HepG2 (cell line): ENCODE results near the gene KAZALD1. TPM values are rescaled to one million over a fixed set of nuclear protein-coding genes. Genes with fewer than 3 reads are reported as not detected.

Source experiments
- HMG20A ChIP-seq: IDR thresholded peaks from 2 replicates; pipeline ENCODE4 v1.6.1; 2016; ENCODE audit warnings: borderline replicate concordance
- KMT2A ChIP-seq: sonication (generic); formaldehyde crosslinking; IDR thresholded peaks from 2 replicates; pipeline ENCODE4 v1.4.0; 2020; ENCODE audit warnings: missing genetic modification reagents
- POLR2AphosphoS2 ChIP-seq: IDR thresholded peaks from 2 replicates; pipeline ENCODE4 v1.6.1; 2011; ENCODE audit warnings: low read depth, low read length, improper control_type of control experiment
- RFXAP ChIP-seq: sonication (generic); formaldehyde crosslinking; IDR thresholded peaks from 2 replicates; pipeline ENCODE4 v1.4.0; 2020; ENCODE audit warnings: missing genetic modification reagents, borderline replicate concordance
- SP1 ChIP-seq, 2 experiments: fragments of 450-650 bp in 1 of 2; sonication (generic) in 1 of 2; formaldehyde crosslinking in 1 of 2; IDR thresholded peaks; 2 replicates each; pipeline versions ENCODE4 v1.4.0 to v1.6.1; 2016 to 2020; ENCODE audit warnings: missing genetic modification reagents in 1 of 2
- TCF12 ChIP-seq, 2 experiments: fragments of 450-650 bp in 1 of 2; sonication (generic) in 1 of 2; formaldehyde crosslinking in 1 of 2; IDR thresholded peaks; 2 replicates each; pipeline versions ENCODE4 v1.6.1 to v1.8.0; 2017 to 2022; ENCODE audit warnings: antibody characterized with exemption in 1 of 2, mild to moderate bottlenecking in 1 of 2, missing genetic modification reagents in 1 of 2, moderate library complexity in 1 of 2
- ZNF160 ChIP-seq: sonication (generic); formaldehyde crosslinking; IDR thresholded peaks from 2 replicates; pipeline ENCODE4 v1.8.0; 2022; ENCODE audit warnings: mild to moderate bottlenecking, inconsistent platforms, missing genetic modification reagents
- ZNF598 ChIP-seq: sonication (generic); formaldehyde crosslinking; IDR thresholded peaks from 2 replicates; pipeline ENCODE4 v1.5.1; 2020; ENCODE audit warnings: mild to moderate bottlenecking, missing genetic modification reagents, borderline replicate concordance
- ZNF614 ChIP-seq: IDR thresholded peaks from 2 replicates; pipeline ENCODE4 v1.6.1; 2018; ENCODE audit warnings: missing biosample characterization, missing genetic modification reagents, inconsistent platforms, borderline replicate concordance
- ZNF737 ChIP-seq: sonication (generic); formaldehyde crosslinking; IDR thresholded peaks from 2 replicates; pipeline ENCODE4 v1.5.0; 2020; ENCODE audit warnings: missing genetic modification reagents, mild to moderate bottlenecking, borderline replicate concordance
- ZNF746 ChIP-seq: sonication (generic); formaldehyde crosslinking; IDR thresholded peaks from 2 replicates; pipeline ENCODE4 v1.8.0; 2022; ENCODE audit warnings: mild to moderate bottlenecking, missing genetic modification reagents
- polyA plus RNA-seq, 8 experiments: library from polyadenylated mRNA; depleted of rRNA in 3 of 8; stranded (reverse) in 7 of 8; unstranded in 1 of 8; fragments of >200 nt; fragmentation: Illumina TruSeq in 4 of 8; extraction: Trizol in 4 of 8; gene quantifications; 2 replicates each; pipeline versions ENCODE4 v1.2.1 to v1.2.3, GENCODE V29; 2011 to 2016; ENCODE audit warnings: low read depth in 4 of 8, missing spikeins in 1 of 8, mixed read lengths in 1 of 8; ENCODE audit not compliant: insufficient read depth in 1 of 8
- total RNA-seq, 5 experiments: library from RNA; depleted of rRNA; stranded (reverse); fragments of >200 nt; fragmentation: Illumina TruSeq; extraction: Trizol; gene quantifications; 2 replicates each; pipeline ENCODE4 v1.2.3, GENCODE V29; 2016; ENCODE audit warnings: low read depth in 1 of 5
- TF ChIP-seq, protein P1 (sequence below): sonication (generic); formaldehyde crosslinking; IDR thresholded peaks from 2 replicates; pipeline ENCODE4 v1.4.0; 2020; ENCODE audit warnings: missing genetic modification reagents
- TF ChIP-seq, protein P2 (sequence below): sonication (generic); formaldehyde crosslinking; IDR thresholded peaks from 2 replicates; pipeline ENCODE4 v1.4.0; 2020; ENCODE audit warnings: missing genetic modification reagents, borderline replicate concordance
- TF ChIP-seq, protein P3 (sequence below): sonication (generic); formaldehyde crosslinking; IDR thresholded peaks from 2 replicates; pipeline ENCODE4 v1.8.0; 2023; ENCODE audit warnings: mild to moderate bottlenecking, missing genetic modification reagents
- TF ChIP-seq, protein P4 (sequence below): IDR thresholded peaks from 2 replicates; pipeline ENCODE4 v1.6.1; 2016; ENCODE audit warnings: missing compliant biosample characterization, missing genetic modification reagents, borderline replicate concordance
- TF ChIP-seq, protein P5 (sequence below): sonication (generic); formaldehyde crosslinking; IDR thresholded peaks from 2 replicates; pipeline ENCODE4 v1.4.0; 2020; ENCODE audit warnings: mild to moderate bottlenecking, missing genetic modification reagents

Gene KAZALD1
- total and polyA plus RNA-seq, 2 of the 13 experiments (the other 11 are each of a cell fraction or from before 2014, with no cell fraction given), result 16.7 to 27.7 TPM

DNA sequence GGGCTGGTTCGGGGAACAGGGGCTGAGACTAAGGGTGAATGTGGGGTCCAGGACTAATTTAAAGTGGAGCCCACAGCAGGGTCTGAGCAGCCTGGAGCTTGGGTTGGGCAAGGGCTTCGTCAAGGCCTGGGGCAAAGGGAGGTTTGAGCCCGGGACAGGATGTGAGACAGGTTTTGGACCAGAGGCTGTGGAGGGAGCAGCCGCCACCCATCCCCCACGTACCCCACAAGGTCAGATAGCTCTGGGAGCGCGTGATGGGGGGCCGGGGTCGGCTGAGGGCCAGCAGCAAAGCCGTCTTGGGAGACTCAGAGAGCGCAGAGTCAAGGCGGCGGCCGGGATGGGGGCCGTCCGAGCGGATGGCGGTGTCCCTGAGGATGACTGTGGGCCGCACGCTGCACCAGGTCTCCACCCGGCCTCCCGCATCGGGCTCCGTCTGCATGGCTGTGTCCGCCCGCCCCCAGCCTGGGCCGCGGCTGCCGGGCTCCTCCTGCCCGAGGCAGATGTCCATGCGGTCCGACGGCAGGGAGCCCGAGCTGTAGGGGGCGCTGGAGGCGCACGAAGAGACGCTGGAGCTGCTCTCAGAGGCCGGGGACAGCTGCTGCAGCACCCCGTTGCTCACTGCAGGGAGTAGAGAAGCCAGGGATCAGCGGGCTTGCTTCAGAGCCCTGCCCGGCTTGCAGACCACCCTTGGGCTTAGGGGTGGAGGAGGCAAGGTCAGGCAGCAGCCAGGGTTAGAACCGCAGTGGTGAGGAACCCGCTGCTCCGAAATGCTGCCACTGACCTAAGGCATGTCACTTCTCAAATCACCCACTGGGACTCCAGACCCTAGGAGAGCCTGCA lies 43.0 kb upstream of the KAZALD1 start (continued):
- TF ChIP-seq, protein P1, sequence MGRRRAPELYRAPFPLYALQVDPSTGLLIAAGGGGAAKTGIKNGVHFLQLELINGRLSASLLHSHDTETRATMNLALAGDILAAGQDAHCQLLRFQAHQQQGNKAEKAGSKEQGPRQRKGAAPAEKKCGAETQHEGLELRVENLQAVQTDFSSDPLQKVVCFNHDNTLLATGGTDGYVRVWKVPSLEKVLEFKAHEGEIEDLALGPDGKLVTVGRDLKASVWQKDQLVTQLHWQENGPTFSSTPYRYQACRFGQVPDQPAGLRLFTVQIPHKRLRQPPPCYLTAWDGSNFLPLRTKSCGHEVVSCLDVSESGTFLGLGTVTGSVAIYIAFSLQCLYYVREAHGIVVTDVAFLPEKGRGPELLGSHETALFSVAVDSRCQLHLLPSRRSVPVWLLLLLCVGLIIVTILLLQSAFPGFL, result no peak
- peak; percentile 47; the same call in 1 of the 2 replicates for TF ChIP-seq ZNF598 (CRISPR knock-in tag)
- TF ChIP-seq POLR2AphosphoS2, result no peak
- TF ChIP-seq, protein P2, sequence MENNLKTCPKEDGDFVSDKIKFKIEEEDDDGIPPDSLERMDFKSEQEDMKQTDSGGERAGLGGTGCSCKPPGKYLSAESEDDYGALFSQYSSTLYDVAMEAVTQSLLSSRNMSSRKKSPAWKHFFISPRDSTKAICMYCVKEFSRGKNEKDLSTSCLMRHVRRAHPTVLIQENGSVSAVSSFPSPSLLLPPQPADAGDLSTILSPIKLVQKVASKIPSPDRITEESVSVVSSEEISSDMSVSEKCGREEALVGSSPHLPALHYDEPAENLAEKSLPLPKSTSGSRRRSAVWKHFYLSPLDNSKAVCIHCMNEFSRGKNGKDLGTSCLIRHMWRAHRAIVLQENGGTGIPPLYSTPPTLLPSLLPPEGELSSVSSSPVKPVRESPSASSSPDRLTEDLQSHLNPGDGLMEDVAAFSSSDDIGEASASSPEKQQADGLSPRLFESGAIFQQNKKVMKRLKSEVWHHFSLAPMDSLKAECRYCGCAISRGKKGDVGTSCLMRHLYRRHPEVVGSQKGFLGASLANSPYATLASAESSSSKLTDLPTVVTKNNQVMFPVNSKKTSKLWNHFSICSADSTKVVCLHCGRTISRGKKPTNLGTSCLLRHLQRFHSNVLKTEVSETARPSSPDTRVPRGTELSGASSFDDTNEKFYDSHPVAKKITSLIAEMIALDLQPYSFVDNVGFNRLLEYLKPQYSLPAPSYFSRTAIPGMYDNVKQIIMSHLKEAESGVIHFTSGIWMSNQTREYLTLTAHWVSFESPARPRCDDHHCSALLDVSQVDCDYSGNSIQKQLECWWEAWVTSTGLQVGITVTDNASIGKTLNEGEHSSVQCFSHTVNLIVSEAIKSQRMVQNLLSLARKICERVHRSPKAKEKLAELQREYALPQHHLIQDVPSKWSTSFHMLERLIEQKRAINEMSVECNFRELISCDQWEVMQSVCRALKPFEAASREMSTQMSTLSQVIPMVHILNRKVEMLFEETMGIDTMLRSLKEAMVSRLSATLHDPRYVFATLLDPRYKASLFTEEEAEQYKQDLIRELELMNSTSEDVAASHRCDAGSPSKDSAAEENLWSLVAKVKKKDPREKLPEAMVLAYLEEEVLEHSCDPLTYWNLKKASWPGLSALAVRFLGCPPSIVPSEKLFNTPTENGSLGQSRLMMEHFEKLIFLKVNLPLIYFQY (CRISPR knock-in tag), result 0 out of 2 replicates have a peak, but pooled peaks have one; percentile 23
- TF ChIP-seq RFXAP (CRISPR knock-in tag), result no peak
- TF ChIP-seq, protein P3, sequence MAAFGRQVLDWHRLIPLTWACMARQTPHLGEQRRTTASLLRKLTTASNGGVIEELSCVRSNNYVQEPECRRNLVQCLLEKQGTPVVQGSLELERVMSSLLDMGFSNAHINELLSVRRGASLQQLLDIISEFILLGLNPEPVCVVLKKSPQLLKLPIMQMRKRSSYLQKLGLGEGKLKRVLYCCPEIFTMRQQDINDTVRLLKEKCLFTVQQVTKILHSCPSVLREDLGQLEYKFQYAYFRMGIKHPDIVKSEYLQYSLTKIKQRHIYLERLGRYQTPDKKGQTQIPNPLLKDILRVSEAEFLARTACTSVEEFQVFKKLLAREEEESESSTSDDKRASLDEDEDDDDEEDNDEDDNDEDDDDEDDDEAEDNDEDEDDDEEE (CRISPR knock-in tag), result peak; percentile 79; the same call in 1 of the 2 replicates
- no peak for TF ChIP-seq HMG20A
- TF ChIP-seq ZNF160 (CRISPR knock-in tag), result no peak
- TF ChIP-seq, protein P4, sequence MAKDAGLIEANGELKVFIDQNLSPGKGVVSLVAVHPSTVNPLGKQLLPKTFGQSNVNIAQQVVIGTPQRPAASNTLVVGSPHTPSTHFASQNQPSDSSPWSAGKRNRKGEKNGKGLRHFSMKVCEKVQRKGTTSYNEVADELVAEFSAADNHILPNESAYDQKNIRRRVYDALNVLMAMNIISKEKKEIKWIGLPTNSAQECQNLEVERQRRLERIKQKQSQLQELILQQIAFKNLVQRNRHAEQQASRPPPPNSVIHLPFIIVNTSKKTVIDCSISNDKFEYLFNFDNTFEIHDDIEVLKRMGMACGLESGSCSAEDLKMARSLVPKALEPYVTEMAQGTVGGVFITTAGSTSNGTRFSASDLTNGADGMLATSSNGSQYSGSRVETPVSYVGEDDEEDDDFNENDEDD (CRISPR knock-in tag), result peak; percentile 63; the same call in 1 of the 2 replicates
- no peak for TF ChIP-seq ZNF746 (CRISPR knock-in tag)
- TF ChIP-seq ZNF614 (CRISPR knock-in tag), result peak; percentile 73; the same call in 1 of the 2 replicates
- no peak for TF ChIP-seq TCF12 (IDR thresholded peaks at IDR 0.05)
- peak; percentile 58; the same call in 1 of the 2 replicates for TF ChIP-seq TCF12 (CRISPR knock-in tag; IDR thresholded peaks at IDR 0.05)
- TF ChIP-seq, protein P5, sequence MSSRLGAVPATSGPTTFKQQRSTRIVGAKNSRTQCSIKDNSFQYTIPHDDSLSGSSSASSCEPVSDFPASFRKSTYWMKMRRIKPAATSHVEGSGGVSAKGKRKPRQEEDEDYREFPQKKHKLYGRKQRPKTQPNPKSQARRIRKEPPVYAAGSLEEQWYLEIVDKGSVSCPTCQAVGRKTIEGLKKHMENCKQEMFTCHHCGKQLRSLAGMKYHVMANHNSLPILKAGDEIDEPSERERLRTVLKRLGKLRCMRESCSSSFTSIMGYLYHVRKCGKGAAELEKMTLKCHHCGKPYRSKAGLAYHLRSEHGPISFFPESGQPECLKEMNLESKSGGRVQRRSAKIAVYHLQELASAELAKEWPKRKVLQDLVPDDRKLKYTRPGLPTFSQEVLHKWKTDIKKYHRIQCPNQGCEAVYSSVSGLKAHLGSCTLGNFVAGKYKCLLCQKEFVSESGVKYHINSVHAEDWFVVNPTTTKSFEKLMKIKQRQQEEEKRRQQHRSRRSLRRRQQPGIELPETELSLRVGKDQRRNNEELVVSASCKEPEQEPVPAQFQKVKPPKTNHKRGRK (CRISPR knock-in tag), result peak; percentile 51; the same call in 1 of the 2 replicates
- peak; percentile 58; the same call in 1 of the 2 replicates for TF ChIP-seq KMT2A (CRISPR knock-in tag)
- 0 out of 2 replicates have a peak, but pooled peaks have one; percentile 55 for TF ChIP-seq ZNF737 (CRISPR knock-in tag)
- no peak for TF ChIP-seq SP1 (IDR thresholded peaks at IDR 0.05)
- peak; percentile 16; the same call in 1 of the 2 replicates for TF ChIP-seq SP1 (CRISPR knock-in tag; IDR thresholded peaks at IDR 0.05)
